B cell (primary cell): Measurements from ENCODE around the gene POU2F3. TPM values are rescaled to one million over a fixed set of nuclear protein-coding genes. Genes with fewer than 3 reads are reported as not detected.
"Not testable (repeated sequence)": the region's sequence is repeated elsewhere in the genome, so short reads cannot be mapped to it uniquely, and the experiment has no call there.

Experiments
- ATAC-seq: fragments of 200-7000 bp; cut with Tn5 transposase; one replicate; pipeline ENCODE4 v1.10.0; 2021; ENCODE audit warnings: low read depth, mild to moderate bottlenecking, moderate number of reproducible peaks, moderate library complexity
- CTCF ChIA-PET: fragments of 350-600 bp; sonication (Branson Sonifier 250); formaldehyde crosslinking; loops from one replicate; lab custom pipeline; 2021; ENCODE audit warnings: antibody characterized with exemption, inconsistent platforms; lab: Charles Lee
- POLR2A ChIA-PET: fragments of 350-600 bp; sonication (Branson Sonifier 250); formaldehyde crosslinking; loops from one replicate; lab custom pipeline; 2021; ENCODE audit warnings: antibody characterized with exemption; lab: Charles Lee
- DNase-seq: peaks from one replicate; pipeline ENCODE4 v3.0.0; 2013
- H2AFZ ChIP-seq: 2 replicates; pipeline ENCODE4 v1.6.1; 2012; ENCODE audit warnings: mild to moderate bottlenecking, low read depth, low read length; ENCODE audit not compliant: insufficient read depth, poor library complexity, severe bottlenecking
- H3K27ac ChIP-seq, 2 donors: 1 replicate in 1 of 2; 2 replicates in 1 of 2; pipeline ENCODE4 v1.5.1; 2012 to 2013; ENCODE audit warnings: low read length in 2 of 2, mild to moderate bottlenecking in 2 of 2, moderate library complexity in 1 of 2
- H3K27me3 ChIP-seq, 4 experiments: fragments of 200-600 bp in 1 of 4; sonication (generic) in 1 of 4; replicated peaks in 1 of 4; 1 replicate in 2 of 4; 2 replicates in 2 of 4; pipeline versions ENCODE4 v1.6.1 to v1.7.0; 2013 to 2016; ENCODE audit warnings: low read length in 3 of 4, mild to moderate bottlenecking in 2 of 4, mixed read lengths in 1 of 4, moderate library complexity in 1 of 4; ENCODE audit not compliant: insufficient read depth in 4 of 4, control insufficient read depth in 3 of 4; ENCODE audit errors: control extremely low read depth in 1 of 4
- H3K36me3 ChIP-seq, 2 experiments: replicated peaks in 1 of 2; 1 replicate in 1 of 2; 2 replicates in 1 of 2; pipeline versions ENCODE4 v1.6.1 to v1.7.1; 2013; ENCODE audit warnings: low read length in 1 of 2; ENCODE audit not compliant: insufficient read depth in 2 of 2, control insufficient read depth in 1 of 2; ENCODE audit errors: control extremely low read depth in 1 of 2, extremely low read depth in 1 of 2
- H3K4me1 ChIP-seq, 2 donors: fragments of 200-600 bp in 1 of 2; sonication (generic) in 1 of 2; 1 replicate in 1 of 2; 2 replicates in 1 of 2; pipeline versions ENCODE4 v1.5.1 to v1.6.1; 2013 to 2017; ENCODE audit warnings: low read length in 2 of 2; ENCODE audit not compliant: control insufficient read depth in 2 of 2, insufficient read depth in 2 of 2
- H3K4me2 ChIP-seq: replicated peaks from 2 replicates; pipeline ENCODE3; 2012; ENCODE audit warnings: mild to moderate bottlenecking, low read depth, low read length; ENCODE audit not compliant: poor library complexity, severe bottlenecking
- H3K4me3 ChIP-seq, 5 experiments: fragments of 200-600 bp in 1 of 5; sonication (generic) in 1 of 5; 1 replicate in 3 of 5; 2 replicates in 2 of 5; pipeline versions ENCODE4 v1.5.1 to v1.7.0; 2011 to 2016; ENCODE audit warnings: low read length in 4 of 5, mild to moderate bottlenecking in 4 of 5, low read depth in 2 of 5, control low read depth in 1 of 5, moderate library complexity in 1 of 5; ENCODE audit not compliant: insufficient read depth in 1 of 5; ENCODE audit errors: control extremely low read depth in 1 of 5, extremely low read depth in 1 of 5
- H3K79me2 ChIP-seq: fragments of 200-600 bp; sonication (generic); one replicate; pipeline ENCODE4 v1.6.0; 2016; ENCODE audit warnings: low read length; ENCODE audit not compliant: control insufficient read depth, insufficient read depth
- H3K9ac ChIP-seq: fragments of 200-600 bp; sonication (generic); 2 replicates; pipeline ENCODE4 v1.6.1; 2017; ENCODE audit warnings: mild to moderate bottlenecking, low read length, moderate library complexity
- H3K9me3 ChIP-seq, 3 donors: one replicate each; pipeline versions ENCODE4 v1.6.1 to v1.7.1; 2013; ENCODE audit warnings: low read length in 2 of 3; ENCODE audit not compliant: control insufficient read depth in 2 of 3, insufficient read depth in 1 of 3; ENCODE audit errors: control extremely low read depth in 1 of 3
- H4K20me1 ChIP-seq: 2 replicates; pipeline ENCODE4 v1.6.0; 2012; ENCODE audit warnings: mild to moderate bottlenecking, low read length; ENCODE audit not compliant: insufficient read depth, control insufficient read depth, poor library complexity, severe bottlenecking
- H3K27ac Mint-ChIP-seq: one replicate; pipeline ENCODE4 v1.8.0; 2021; ENCODE audit warnings: mixed read lengths
- H3K27me3 Mint-ChIP-seq: one replicate; pipeline ENCODE4 v1.8.0; 2021; ENCODE audit warnings: mixed read lengths
- H3K4me1 Mint-ChIP-seq: one replicate; pipeline ENCODE4 v1.8.0; 2021; ENCODE audit warnings: mixed read lengths
- H3K4me3 Mint-ChIP-seq: one replicate; pipeline ENCODE4 v1.8.0; 2021; ENCODE audit warnings: mixed read lengths
- H3K9me3 Mint-ChIP-seq: one replicate; pipeline ENCODE4 v1.8.0; 2022; ENCODE audit warnings: mixed read lengths; ENCODE audit not compliant: insufficient read depth
- CTCF ChIP-seq: fragments of 200-600 bp; IDR thresholded peaks from one replicate; pipeline ENCODE4 v1.8.0; 2022; ENCODE audit warnings: antibody characterized with exemption, mild to moderate bottlenecking
- EZH2 ChIP-seq: IDR thresholded peaks from 2 replicates; pipeline ENCODE4 v1.6.1; 2012; ENCODE audit warnings: borderline replicate concordance, low read depth, mild to moderate bottlenecking, moderate library complexity, low read length; ENCODE audit not compliant: insufficient read depth, poor library complexity, severe bottlenecking
- WGBS: methylation state at CpG from one replicate; pipeline ENCODE4 v1.1.5; 2013; ENCODE audit warnings: missing lambda C conversion rate; ENCODE audit not compliant: insufficient coverage; 5-methylcytosine and 5-hydroxymethylcytosine counted together
- intact Hi-C: fragments of 100-400 bp; cut with micrococcal nuclease; formaldehyde crosslinking; loops from one replicate; pipeline ENCODE4 v1.10.0; 2022
- polyA plus RNA-seq: library from polyadenylated mRNA; depleted of rRNA; stranded (reverse); fragments of >200 nt; gene quantifications from 2 replicates; pipeline ENCODE4 v1.2.3, GENCODE V29; 2012
- total RNA-seq, 2 donors: library from RNA; stranded (reverse); fragments of 120-200 nt in 1 of 2; gene quantifications; 1 replicate in 1 of 2; 2 replicates in 1 of 2; pipeline versions ENCODE4 v1.2.3 to v1.2.4, GENCODE V29; 2013 to 2022

Gene POU2F3
- total and polyA plus RNA-seq, 2 donors (not counting 1 experiment from before 2014, with no cell fraction given), result not detected

GRCh38 chr11:120273432-120273831, 33.5 kb downstream of the POU2F3 start:
- DNase-seq, result no peak
- H3K9me3 ChIP-seq, result no peaks in the 10 kb centered on the region
- H3K9ac ChIP-seq, result no peak overlapping the region
- CTCF ChIA-PET, result no interaction called here
- Mint-ChIP-seq H3K9me3 (no peaks in the 10 kb centered on the region), H3K27me3 (peaks cover 31% of the 10 kb centered on the region), H3K4me1 (no peaks in the 10 kb centered on the region), H3K27ac (no peak overlapping the region), H3K4me3 (no peak overlapping the region)
- H3K4me2 ChIP-seq, result no peak overlapping the region
- no peaks in the 10 kb centered on the region for H3K4me1 ChIP-seq
- H3K36me3 ChIP-seq, result no peaks in the 10 kb centered on the region
- H4K20me1 ChIP-seq, result no peaks in the 10 kb centered on the region
- WGBS, result 65% methylated on average over 2 of the region's 2 CpGs
- ATAC-seq, result no peak
- no peak overlapping the region for H2AFZ ChIP-seq
- H3K4me3 ChIP-seq, result no peak overlapping the region
- no peaks in the 10 kb centered on the region for H3K79me2 ChIP-seq
- no peak overlapping the region for H3K27ac ChIP-seq
- peaks cover 0 to 17% (median 3%) of the 10 kb centered on the region in 4 experiments for H3K27me3 ChIP-seq
- intact Hi-C loops, result no loop called here
- TF ChIP-seq CTCF (no peak), EZH2 (no peak)
- POLR2A ChIA-PET, result no interaction called here

GRCh38 chr11:120273956-120274355, 34.0 kb downstream of the POU2F3 start:
- CTCF ChIA-PET, ATAC-seq: not testable (repeated sequence)
- 100% methylated on average over 1 of the region's 2 CpGs for WGBS

More at GRCh38 chr11:120273956-120274355, 34.0 kb downstream of the POU2F3 start:
- H3K4me3 Mint-ChIP-seq, H3K9me3 ChIP-seq, intact Hi-C loops, H3K79me2 ChIP-seq, H3K9ac ChIP-seq, DNase-seq, H3K9me3 Mint-ChIP-seq, H3K27ac ChIP-seq, H3K4me3 ChIP-seq, H3K27ac Mint-ChIP-seq, POLR2A ChIA-PET, H2AFZ ChIP-seq, H3K4me1 Mint-ChIP-seq, H3K36me3 ChIP-seq, H4K20me1 ChIP-seq, H3K4me1 ChIP-seq, H3K4me2 ChIP-seq: not testable (repeated sequence)
- peaks cover 0 to 11% (median 2%) of the 10 kb centered on the region in 4 experiments for H3K27me3 ChIP-seq
- H3K27me3 Mint-ChIP-seq, result peaks cover 31% of the 10 kb centered on the region
